Subcutaneous abdominal adipose tissue (tissue), 5 donors: ENCODE results near the gene MROH2B.
"Not testable (repeated sequence)": the region's sequence is repeated elsewhere in the genome, so short reads cannot be mapped to it uniquely, and the experiment has no call there.

Experiments
- H3K27ac ChIP-seq: one replicate; pipeline ENCODE4 v1.7.0; 2013; ENCODE audit warnings: low read depth, mild to moderate bottlenecking, inconsistent platforms, low read length, moderate library complexity
- H3K27me3 ChIP-seq, 5 donors: one replicate each; pipeline ENCODE4 v1.7.0; 2013; ENCODE audit warnings: low read length in 5 of 5, inconsistent platforms in 1 of 5; ENCODE audit not compliant: control insufficient read depth in 5 of 5, insufficient read depth in 4 of 5
- H3K36me3 ChIP-seq, 5 donors: one replicate each; pipeline ENCODE4 v1.7.0; 2013; ENCODE audit warnings: low read length in 5 of 5; ENCODE audit not compliant: control insufficient read depth in 5 of 5, insufficient read depth in 5 of 5
- H3K4me1 ChIP-seq, 5 donors: one replicate each; pipeline ENCODE4 v1.7.0; 2013; ENCODE audit warnings: low read length in 5 of 5, mild to moderate bottlenecking in 3 of 5, moderate library complexity in 1 of 5; ENCODE audit not compliant: control insufficient read depth in 5 of 5, insufficient read depth in 5 of 5
- H3K4me3 ChIP-seq, 5 donors: one replicate each; pipeline ENCODE4 v1.7.0; 2013; ENCODE audit warnings: low read length in 5 of 5, low read depth in 1 of 5
- H3K9ac ChIP-seq, 5 donors: one replicate each; pipeline ENCODE4 v1.7.0; 2013; ENCODE audit warnings: low read length in 5 of 5, mild to moderate bottlenecking in 4 of 5, moderate library complexity in 3 of 5
- H3K9me3 ChIP-seq, 5 donors: one replicate each; pipeline ENCODE4 v1.7.0; 2013; ENCODE audit warnings: low read length in 5 of 5; ENCODE audit not compliant: control insufficient read depth in 5 of 5
- donor health status: healthy.
- donor health status: healthy.
- donor health status: healthy.
- donor health status: healthy.
- donor health status: healthy.

The MROH2B gene

DNA sequence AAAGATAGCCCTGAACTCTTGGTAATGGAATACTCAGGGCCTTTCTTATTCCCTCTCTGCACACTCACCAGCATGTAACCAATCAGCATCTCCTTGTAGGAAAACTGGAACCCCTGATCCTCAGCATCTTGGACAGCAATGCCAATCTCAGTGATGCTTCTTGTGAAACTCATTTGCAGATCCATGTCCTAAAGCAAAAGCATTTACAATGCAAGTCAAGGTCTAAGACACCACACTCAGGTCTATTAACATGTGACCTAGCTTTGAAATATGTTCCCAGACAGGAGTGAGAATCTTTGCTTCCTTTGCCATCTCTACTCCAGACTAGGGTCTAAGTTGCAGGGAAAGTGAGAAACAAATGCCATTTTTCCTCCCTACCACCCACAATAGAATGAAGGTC, 38.2 kb downstream of the MROH2B start:
- H3K4me1 ChIP-seq: no peaks in the 10 kb centered on the region
- H3K4me3 ChIP-seq: no peak overlapping the region
- H3K9me3 ChIP-seq: peaks cover 0 to 5% (median 0%) of the 10 kb centered on the region in 5 donors
- H3K9ac ChIP-seq: no peak overlapping the region
- H3K27me3 ChIP-seq: no peaks in the 10 kb centered on the region
- no peaks in the 10 kb centered on the region for H3K36me3 ChIP-seq
- no peak overlapping the region for H3K27ac ChIP-seq

- H3K27me3 ChIP-seq, H3K9me3 ChIP-seq, H3K4me1 ChIP-seq, H3K27ac ChIP-seq, H3K4me3 ChIP-seq, H3K36me3 ChIP-seq, H3K9ac ChIP-seq: not testable (repeated sequence)
Measured at GRCh38 chr5:41022600-41022999, 48.5 kb downstream of the MROH2B start.

- no peaks in the 10 kb centered on the region for H3K9me3 ChIP-seq
- no peak overlapping the region for H3K9ac ChIP-seq
- no peaks in the 10 kb centered on the region for H3K4me1 ChIP-seq
- H3K4me3 ChIP-seq: no peak overlapping the region
- H3K36me3 ChIP-seq: no peaks in the 10 kb centered on the region
- no peak overlapping the region for H3K27ac ChIP-seq
- H3K27me3 ChIP-seq: no peaks in the 10 kb centered on the region
Measured at GRCh38 chr5:41012318-41012717, 58.8 kb downstream of the MROH2B start.

DNA sequence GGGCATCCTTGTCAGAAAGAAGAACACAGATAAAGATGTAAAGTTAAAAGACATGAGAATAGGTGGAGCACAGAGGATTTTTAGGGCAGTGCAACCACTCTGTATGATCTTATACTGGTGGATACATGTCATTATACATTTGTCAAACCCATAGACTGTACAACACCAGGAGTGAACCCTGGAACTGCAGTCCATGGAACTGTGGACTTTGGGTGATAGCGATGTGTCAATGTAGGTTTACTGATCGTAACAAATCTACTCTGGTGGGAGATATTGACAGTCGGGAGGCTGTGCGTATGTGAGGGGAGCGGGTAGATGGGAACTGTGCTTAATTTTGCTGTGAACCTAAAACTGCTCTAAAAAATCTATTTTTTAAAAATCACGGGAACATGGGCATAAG, 60.6 kb downstream of the MROH2B start:
- Histone ChIP-seq H3K9me3 (no peaks in the 10 kb centered on the region), H3K4me1 (no peaks in the 10 kb centered on the region), H3K9ac (no peak overlapping the region), H3K4me3 (no peak overlapping the region), H3K27ac (no peak overlapping the region), H3K36me3 (no peaks in the 10 kb centered on the region), H3K27me3 (no peaks in the 10 kb centered on the region)

GRCh38 chr5:41009232-41009631, 61.9 kb downstream of the MROH2B start:
- Histone ChIP-seq H3K4me1 (no peaks in the 10 kb centered on the region), H3K36me3 (no peaks in the 10 kb centered on the region), H3K27ac (no peak overlapping the region), H3K9me3 (no peaks in the 10 kb centered on the region), H3K9ac (no peak overlapping the region), H3K27me3 (no peaks in the 10 kb centered on the region), H3K4me3 (no peak overlapping the region)

- Histone ChIP-seq H3K36me3 (no peaks in the 10 kb centered on the region), H3K9ac (no peak overlapping the region)
Measured at GRCh38 chr5:41004931-41005330, 66.2 kb downstream of the MROH2B start.

DNA sequence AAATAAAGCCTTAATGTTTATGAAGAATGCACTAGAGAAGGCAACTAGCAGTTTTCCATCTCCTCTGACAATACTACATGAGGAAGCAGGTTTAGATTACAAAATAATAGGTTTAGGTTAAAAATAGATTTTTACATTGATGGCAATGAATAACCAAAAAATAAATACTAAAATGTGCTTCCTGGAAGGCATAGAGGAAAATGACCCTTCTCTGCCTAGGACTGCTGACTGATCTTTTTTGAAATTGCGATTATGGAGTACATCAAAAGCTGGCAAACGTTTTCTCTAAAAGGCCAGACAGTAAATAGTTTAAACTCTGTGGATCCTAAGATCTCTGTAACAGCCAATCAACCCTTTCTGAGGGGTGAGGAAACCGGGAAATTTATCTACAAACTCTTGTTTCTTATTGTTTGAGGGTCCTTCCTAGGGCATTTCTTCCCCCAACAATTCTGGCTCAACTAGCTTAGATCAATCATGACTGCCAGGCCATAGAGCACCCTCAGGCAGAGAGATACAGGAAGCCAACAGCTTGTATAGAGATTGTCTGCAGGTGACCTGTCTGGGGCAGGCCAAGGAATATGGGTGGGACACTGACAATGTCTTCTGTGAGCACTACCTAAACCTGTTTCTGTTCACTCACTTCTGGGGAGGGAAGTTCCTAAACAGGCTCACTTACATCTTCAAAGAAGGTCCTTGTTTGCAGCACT, 67.3 kb downstream of the MROH2B start:
- Histone ChIP-seq H3K4me1 (no peaks in the 10 kb centered on the region), H3K27ac (no peak overlapping the region), H3K4me3 (no peak overlapping the region), H3K27me3 (no peaks in the 10 kb centered on the region), H3K9me3 (no peaks in the 10 kb centered on the region), H3K9ac (no peak overlapping the region), H3K36me3 (no peaks in the 10 kb centered on the region)

More at GRCh38 chr5:41004931-41005330, 66.2 kb downstream of the MROH2B start:
- Histone ChIP-seq H3K27me3 (no peaks in the 10 kb centered on the region), H3K4me1 (no peaks in the 10 kb centered on the region), H3K9me3 (no peaks in the 10 kb centered on the region), H3K4me3 (no peak overlapping the region), H3K27ac (no peak overlapping the region)

DNA sequence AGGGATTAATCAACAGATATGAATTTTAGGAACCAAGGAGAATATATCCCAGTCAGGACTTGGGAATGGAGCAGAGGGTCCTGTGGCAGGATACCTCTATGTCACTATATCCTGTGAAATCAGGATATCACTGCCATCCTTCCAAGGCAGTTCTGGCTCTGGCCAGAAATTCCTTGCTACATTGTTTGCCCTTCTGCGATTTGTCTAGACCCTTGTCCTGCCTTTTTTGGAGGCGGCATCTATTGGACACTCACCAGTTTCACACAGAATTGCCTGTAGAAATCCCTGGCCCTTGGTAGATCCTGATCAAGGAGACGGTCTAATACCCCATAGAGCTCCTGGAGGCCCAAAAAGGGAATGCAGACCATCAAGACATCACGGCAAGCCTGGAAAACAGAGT, 71.2 kb downstream of the MROH2B start:
- Histone ChIP-seq H3K4me3 (no peak overlapping the region), H3K4me1 (no peaks in the 10 kb centered on the region)

GRCh38 chr5:40999142-40999541, 72.0 kb downstream of the MROH2B start:
- no peak overlapping the region for H3K27ac ChIP-seq
- no peak overlapping the region for H3K4me3 ChIP-seq

More for the DNA sequence above, 71.2 kb downstream of the MROH2B start:
- H3K9me3 ChIP-seq: no peaks in the 10 kb centered on the region
- H3K36me3 ChIP-seq: no peaks in the 10 kb centered on the region
- no peaks in the 10 kb centered on the region for H3K27me3 ChIP-seq
- no peak overlapping the region for H3K27ac ChIP-seq
- no peak overlapping the region for H3K9ac ChIP-seq

DNA sequence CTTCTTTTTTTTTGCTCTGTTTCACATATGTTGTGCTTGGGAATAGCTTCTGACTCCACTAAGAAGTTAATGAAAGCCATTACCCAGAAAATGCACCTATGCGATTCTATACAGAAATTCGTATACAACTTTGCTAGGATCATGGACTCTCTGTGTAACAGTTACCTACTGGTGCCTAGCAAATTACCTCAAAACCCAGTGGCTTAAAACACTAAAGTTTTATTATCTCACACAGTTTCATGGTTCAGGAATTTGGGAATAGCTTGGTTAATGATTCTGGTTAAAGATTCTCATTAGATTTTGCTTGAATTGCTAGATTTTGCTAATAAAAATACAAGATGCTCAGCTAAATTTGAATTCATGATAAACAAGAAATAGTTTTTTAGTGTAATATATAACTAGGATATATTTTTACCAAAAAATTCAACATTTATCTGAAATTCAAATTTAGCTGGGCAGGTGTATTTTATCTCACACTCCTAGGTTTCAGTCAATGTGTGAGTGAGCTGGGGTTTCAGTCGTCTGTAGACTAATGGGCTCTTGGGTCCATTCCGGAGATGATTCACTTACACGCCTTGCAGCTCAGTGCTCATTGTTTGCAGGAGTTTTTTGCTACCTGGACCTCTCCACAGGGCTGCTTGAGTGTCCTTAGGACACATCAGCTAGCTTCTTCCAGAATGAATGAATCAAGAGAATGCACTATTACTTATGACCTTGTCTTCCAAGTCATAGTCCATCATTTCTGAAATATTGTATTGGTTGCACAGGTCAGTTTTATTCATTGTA, 75.1 kb downstream of the MROH2B start:
- H3K27me3 ChIP-seq: no peaks in the 10 kb centered on the region
- H3K4me3 ChIP-seq: no peak overlapping the region
- H3K36me3 ChIP-seq: no peaks in the 10 kb centered on the region
- H3K27ac ChIP-seq: no peak overlapping the region
- peaks cover 0 to 25% (median 16%) of the 10 kb centered on the region in 5 donors for H3K4me1 ChIP-seq
- no peaks in the 10 kb centered on the region for H3K9me3 ChIP-seq
- H3K9ac ChIP-seq: no peak overlapping the region

More at GRCh38 chr5:40999142-40999541, 72.0 kb downstream of the MROH2B start:
- H3K9ac ChIP-seq: no peak overlapping the region
- H3K4me1 ChIP-seq: no peaks in the 10 kb centered on the region
- H3K36me3 ChIP-seq: no peaks in the 10 kb centered on the region
- no peaks in the 10 kb centered on the region for H3K27me3 ChIP-seq
- no peaks in the 10 kb centered on the region for H3K9me3 ChIP-seq
